Prostate gland (tissue), 2 donors: ENCODE results near the gene ABCC9.

Experiments
- CTCF ChIP-seq, 4 experiments: fragments of 200-600 bp in 2 of 4; fragments of 450-650 bp in 2 of 4; sonication (generic) in 2 of 4; IDR thresholded peaks; 1 replicate in 3 of 4; 2 replicates in 1 of 4; pipeline ENCODE4 v1.5.1; 2016 to 2019; ENCODE audit warnings: antibody characterized with exemption in 4 of 4, mild to moderate bottlenecking in 2 of 4, moderate library complexity in 2 of 4
- POLR2A ChIP-seq: fragments of 450-650 bp; IDR thresholded peaks from one replicate; pipeline ENCODE4 v1.6.1; 2016; ENCODE audit warnings: antibody characterized with exemption, mild to moderate bottlenecking
- POLR2AphosphoS5 ChIP-seq: sonication (generic); formaldehyde crosslinking; IDR thresholded peaks from one replicate; pipeline ENCODE4 v1.6.1; 2017; ENCODE audit warnings: antibody characterized with exemption

DNA sequence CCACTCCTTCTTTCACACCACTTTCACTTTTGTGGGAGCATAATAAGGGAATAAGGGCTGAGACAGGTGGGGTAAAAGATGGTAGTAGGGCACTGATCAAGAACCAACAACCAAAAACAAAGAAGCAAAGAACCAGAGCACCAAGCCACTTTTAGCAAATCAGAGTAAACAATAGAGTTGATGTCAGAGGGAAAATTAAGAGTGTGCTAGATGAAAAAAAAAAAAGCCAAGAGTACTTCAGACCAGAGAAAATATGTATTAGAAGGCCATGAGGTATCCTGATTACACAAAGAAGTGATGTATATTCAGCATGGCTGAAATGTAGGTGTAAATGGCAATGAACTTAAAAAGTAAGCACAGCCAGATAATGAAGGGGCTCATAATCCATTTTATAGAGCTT is 75.4 kb downstream of the ABCC9 start:
- no peak for TF ChIP-seq POLR2AphosphoS5
- TF ChIP-seq POLR2A: no peak
- TF ChIP-seq CTCF (IDR thresholded peaks at IDR 0.05): no peak
